Tongue (tissue), 3 donors: ENCODE results near the gene VPS36. TPM values are rescaled to one million over a fixed set of nuclear protein-coding genes. Genes with fewer than 3 reads are reported as not detected.
"Not testable (repeated sequence)": the region's sequence is repeated elsewhere in the genome, so short reads cannot be mapped to it uniquely, and the experiment has no call there.

ENCODE experiments used
- DNase-seq: peaks from one replicate; pipeline ENCODE4 v3.0.0-alpha.2; 2015
- small RNA-seq: library from RNA; depleted of rRNA; stranded (forward); fragments of <200 nt; gene quantifications from one replicate; pipeline ENCODE3, GENCODE V24; 2014; ENCODE audit warnings: low replicate concordance
- total RNA-seq: library from RNA; depleted of rRNA; stranded (reverse); fragments of >200 nt; gene quantifications from one replicate; pipeline ENCODE4 v1.2.3, GENCODE V29; 2014

Gene VPS36
- total RNA-seq, 1 donor from 2014 or later = 109 TPM

DNA sequence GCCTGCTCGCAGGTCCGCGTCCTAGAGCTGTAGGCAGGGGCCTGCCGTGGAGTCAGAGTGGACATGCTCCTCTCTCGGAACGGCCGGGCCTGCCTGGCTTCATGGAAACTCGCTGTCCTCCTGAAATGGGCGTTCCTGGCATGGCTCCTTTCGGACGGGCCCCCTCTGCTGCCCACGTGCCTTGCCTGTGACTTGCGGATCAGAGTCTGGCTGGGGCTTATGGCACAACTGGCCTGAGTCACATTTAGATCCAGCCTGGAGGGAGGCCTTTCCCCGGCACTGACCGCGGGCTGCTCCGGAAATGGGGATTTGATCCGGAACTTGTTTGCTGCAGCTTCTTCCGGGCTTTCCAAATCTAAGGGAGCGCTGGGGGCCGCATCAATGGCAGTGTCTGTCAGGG lies 72.5 kb downstream of the VPS36 start:
- DNase-seq = no peak

- DNase-seq = no peak
These were observed 75.5 kb downstream of the VPS36 start for GRCh38 chr13:52374873-52375411.

DNA sequence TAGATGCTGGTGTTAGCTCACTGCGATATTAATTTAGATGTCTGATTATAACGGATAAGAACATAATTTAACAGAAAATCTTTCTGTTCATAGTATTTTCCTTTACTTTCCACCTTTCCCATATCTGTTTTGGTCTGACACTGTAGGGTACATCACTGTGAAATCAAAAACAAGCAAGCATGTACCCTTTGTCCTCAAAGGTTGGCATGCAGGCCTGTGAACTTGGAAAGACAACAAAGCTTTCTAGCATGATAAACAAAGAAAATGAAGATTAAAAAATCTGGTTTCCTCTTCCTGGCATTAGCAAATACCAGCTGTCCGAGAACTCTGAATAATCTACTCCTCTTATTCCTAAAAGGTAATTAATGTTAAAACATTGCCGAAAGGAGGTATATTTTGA lies 76.0 kb downstream of the VPS36 start:
- DNase-seq = no peak

DNA sequence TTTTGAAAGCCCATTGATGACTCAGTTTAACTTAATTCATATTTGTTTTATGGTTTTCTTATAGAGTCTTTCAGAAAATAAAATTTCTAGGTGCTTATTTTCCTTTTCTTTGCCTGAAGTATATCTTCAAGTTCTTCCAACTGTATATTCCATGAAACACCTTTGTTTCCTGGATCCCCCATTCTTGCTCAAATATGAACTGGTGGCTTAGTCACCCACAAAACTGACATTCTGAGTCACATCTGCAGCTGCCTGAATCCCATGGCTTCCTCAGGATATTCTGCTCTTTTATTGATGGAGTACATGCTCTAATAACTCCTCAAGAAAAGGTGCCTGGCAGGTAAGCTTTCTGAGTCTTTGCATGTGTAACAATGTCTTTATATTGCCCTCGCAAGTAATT lies 77.2 kb downstream of the VPS36 start:
- DNase-seq = not testable (repeated sequence)

GRCh38 chr13:52371736-52372247 lies 78.6 kb downstream of the VPS36 start:
- peak; percentile 54 for DNase-seq

- DNase-seq = peak; percentile 74
These were observed 84.1 kb downstream of the VPS36 start for GRCh38 chr13:52366291-52366690.

Small RNA genes lying within 50 kb of the gene (small RNA-seq; reads per million reads assigned to genes)
- not detected for gene RNY4P24

Other genes starting within 250 kb of the VPS36 start
- 24.5 TPM for gene THSD1, start 44.5 kb downstream of the VPS36 start, total RNA-seq
- 32.8 TPM for gene CKAP2, start 4.8 kb upstream of the VPS36 start, total RNA-seq
- gene HNRNPA1L2, start 191.8 kb upstream of the VPS36 start, total RNA-seq = 5.3 TPM
- 45.4 TPM for gene SUGT1, start 202.2 kb upstream of the VPS36 start, total RNA-seq